Activated T-cell treated with anti-CD3 and anti-CD28 coated beads for 24 hours (primary cell): ENCODE measurements around the gene TRRAP.

ENCODE experiments used
- DNase-seq: peaks from one replicate; pipeline ENCODE4 v3.0.0-alpha.2; 2020; ENCODE audit warnings: low read depth

The TRRAP gene

DNA sequence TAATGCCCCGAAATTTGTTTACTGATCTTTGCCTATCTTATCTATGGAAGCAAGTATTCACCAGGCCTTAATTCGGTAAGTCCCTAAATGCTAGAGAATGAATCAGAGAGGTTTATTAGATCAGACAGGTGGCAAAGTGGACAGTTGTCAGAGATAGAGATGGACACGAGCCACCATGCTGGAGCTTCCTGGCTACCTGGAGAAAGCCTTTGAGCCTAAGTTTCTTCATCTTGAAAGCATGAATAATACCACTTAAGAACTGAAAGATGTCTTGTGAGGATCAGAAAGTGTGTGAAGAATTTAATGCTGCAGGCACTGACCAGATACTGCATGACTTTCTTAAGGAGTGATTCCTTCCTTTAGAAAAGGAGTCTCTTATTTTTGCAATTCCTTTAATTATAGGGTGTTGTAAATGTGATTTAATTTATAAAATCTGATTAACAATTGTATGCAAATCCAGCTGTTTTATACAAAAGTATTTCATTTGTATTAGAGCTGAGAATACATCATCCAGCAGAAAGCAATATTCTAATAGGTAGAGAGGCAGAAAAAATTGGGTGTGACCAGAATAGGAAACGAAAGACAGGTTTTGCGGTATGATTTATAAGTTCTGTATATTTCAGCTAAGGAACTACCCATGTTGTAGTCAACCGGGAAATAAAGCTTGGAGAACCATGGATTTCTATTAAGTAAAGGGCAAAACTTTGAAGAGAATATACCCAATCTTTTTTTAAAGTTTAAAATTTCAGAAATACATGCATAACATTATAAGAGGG is 182.9 kb downstream of the TRRAP start:
- DNase-seq = no peak
